Transverse colon (tissue), 4 donors: ENCODE measurements around the gene ZIC2. TPM values are rescaled to one million over a fixed set of nuclear protein-coding genes. Genes with fewer than 3 reads are reported as not detected.

Experiments used
- DNase-seq: peaks from one replicate; pipeline ENCODE4 v3.0.0-alpha.2; 2019
- H3K27ac ChIP-seq, 4 donors: fragments of 200-600 bp; sonication (generic); 2 replicates each; pipeline ENCODE4 v1.5.1; 2016 to 2018; ENCODE audit warnings: inconsistent platforms in 4 of 4
- H3K27me3 ChIP-seq: fragments of 200-600 bp; sonication (generic); 2 replicates; pipeline ENCODE4 v1.5.1; 2017; ENCODE audit warnings: inconsistent platforms
- H3K36me3 ChIP-seq, 4 donors: fragments of 200-600 bp; sonication (generic); 2 replicates each; pipeline ENCODE4 v1.5.1; 2017 to 2019; ENCODE audit warnings: inconsistent platforms in 4 of 4
- H3K4me1 ChIP-seq, 4 donors: fragments of 200-600 bp; sonication (generic); 2 replicates each; pipeline ENCODE4 v1.5.1; 2017 to 2020; ENCODE audit warnings: inconsistent platforms in 4 of 4
- H3K4me3 ChIP-seq, 4 donors: fragments of 200-600 bp; sonication (generic); 1 replicate in 1 of 4; 2 replicates in 3 of 4; pipeline versions ENCODE4 v1.5.1 to v1.6.1; 2017 to 2019; ENCODE audit warnings: inconsistent platforms in 4 of 4
- H3K9me3 ChIP-seq, 2 donors: fragments of 200-600 bp; sonication (generic); 2 replicates each; pipeline ENCODE4 v1.5.1; 2017 to 2019; ENCODE audit warnings: inconsistent platforms in 2 of 2
- CTCF ChIP-seq, 5 experiments: fragments of 200-600 bp in 3 of 5; fragments of 450-650 bp in 2 of 5; sonication (generic) in 3 of 5; IDR thresholded peaks; 1 replicate in 2 of 5; 2 replicates in 3 of 5; pipeline ENCODE4 v1.5.1; 2016 to 2017; ENCODE audit warnings: antibody characterized with exemption in 5 of 5, inconsistent platforms in 3 of 5, mild to moderate bottlenecking in 2 of 5, moderate library complexity in 1 of 5
- EP300 ChIP-seq: sonication (generic); formaldehyde crosslinking; IDR thresholded peaks from one replicate; pipeline ENCODE4 v1.6.1; 2017; ENCODE audit warnings: antibody characterized with exemption, low read depth
- POLR2A ChIP-seq: fragments of 450-650 bp; IDR thresholded peaks from one replicate; pipeline ENCODE4 v1.6.1; 2016; ENCODE audit warnings: antibody characterized with exemption, mild to moderate bottlenecking, moderate library complexity
- POLR2AphosphoS5 ChIP-seq, 3 donors: sonication (generic); formaldehyde crosslinking; IDR thresholded peaks; one replicate each; pipeline ENCODE4 v1.6.1; 2016; ENCODE audit warnings: antibody characterized with exemption in 3 of 3
- WGBS, 2 donors: methylation state at CpG; one replicate each; pipeline ENCODE4 v1.1.5; 2018; ENCODE audit warnings: low coverage in 1 of 2; 5-methylcytosine and 5-hydroxymethylcytosine counted together
- in situ Hi-C, 4 donors: fragments of 200-750 bp; cut with MboI; loops; one replicate each; pipeline versions ENCODE4 v1.15.0 to v1.15.1; 2017; ENCODE audit warnings: low sequenced_read_pairs in 3 of 4, low pct_ligation_motif_present in 1 of 4, low pct_unique_long_range_greater_than_20kb in 1 of 4
- intact Hi-C: fragments of 100-400 bp; cut with DNase I; formaldehyde crosslinking; loops from one replicate; pipeline ENCODE4 v1.15.1; 2023; ENCODE audit warnings: low total_unique reads
- total RNA-seq, 4 donors: library from RNA; depleted of rRNA; stranded (reverse); fragments of >200 nt; gene quantifications; one replicate each; pipeline ENCODE4 v1.1.0, GENCODE V29; 2016

Gene ZIC2
- total RNA-seq, 4 donors from 2014 or later = not detected

- Histone ChIP-seq H3K27me3 (peaks cover 99% of the 10 kb centered on the region), H3K36me3 (no peaks in the 10 kb centered on the region), H3K27ac (no peak overlapping the region), H3K4me1 (peaks cover 10 to 59% (median 39%) of the 10 kb centered on the region in 4 donors), H3K9me3 (no peaks in the 10 kb centered on the region), H3K4me3 (peak overlapping the region in 3 of 4 donors; percentile 32 to 64 (median 40))
- in situ Hi-C loops (no loop called here), intact Hi-C loops (no loop called here)
- WGBS, 2 donors = no CpG with 5 or more reads among the region's 98 CpGs
- no peak for DNase-seq
- TF ChIP-seq POLR2A (no peak), CTCF (IDR thresholded peaks at IDR 0.05) (no peak), POLR2AphosphoS5 (IDR thresholded peaks at IDR 0.05) (no peak), EP300 (no peak)
Observed at GRCh38 chr13:99982036-99982730, 599 bp downstream of the ZIC2 start.

GRCh38 chr13:99982731-99983498 is 1.3 kb downstream of the ZIC2 start:
- Histone ChIP-seq H3K9me3 (no peaks in the 10 kb centered on the region), H3K27me3 (peaks cover 99% of the 10 kb centered on the region), H3K36me3 (no peaks in the 10 kb centered on the region), H3K27ac (no peak overlapping the region), H3K4me1 (peaks cover 10 to 58% (median 39%) of the 10 kb centered on the region in 4 donors), H3K4me3 (peak overlapping the region in 1 of 4 donors; percentile 64)
- WGBS, 2 donors = 5 to 9% methylated on average over 8 to 46 of the region's 48 CpGs
- intact Hi-C loops = no loop called here
- DNase-seq = no peak
- TF ChIP-seq POLR2A (no peak), EP300 (no peak), POLR2AphosphoS5 (IDR thresholded peaks at IDR 0.05) (peak in 1 of 3 donors; percentile 32), CTCF (IDR thresholded peaks at IDR 0.05) (no peak)
- in situ Hi-C loops = no loop called here

- DNase-seq = no peak
- in situ Hi-C loops (no loop called here), intact Hi-C loops (no loop called here)
- peaks cover 99% of the 10 kb centered on the region for H3K27me3 ChIP-seq
- no peaks in the 10 kb centered on the region for H3K36me3 ChIP-seq
- no peak overlapping the region for H3K27ac ChIP-seq
- TF ChIP-seq POLR2A (no peak), CTCF (IDR thresholded peaks at IDR 0.05) (no peak), EP300 (no peak), POLR2AphosphoS5 (IDR thresholded peaks at IDR 0.05) (no peak)
- no peaks in the 10 kb centered on the region for H3K9me3 ChIP-seq
- no peak overlapping the region for H3K4me3 ChIP-seq
- peaks cover 10 to 53% (median 38%) of the 10 kb centered on the region in 4 donors for H3K4me1 ChIP-seq
- 13 to 16% methylated on average over 21 to 42 of the region's 42 CpGs for WGBS, 2 donors
Observed at GRCh38 chr13:99983499-99984401, 2.2 kb downstream of the ZIC2 start.
